ENCODE data around the gene SPDYE1. TPM values are rescaled to one million over a fixed set of nuclear protein-coding genes. Genes with fewer than 3 reads are reported as not detected.
"Not testable (repeated sequence)": the region's sequence is repeated elsewhere in the genome, so short reads cannot be mapped to it uniquely, and the experiment has no call there.

The SPDYE1 gene
- total and polyA plus RNA-seq, 2 donors (not counting 1 experiment from before 2014, with no cell fraction given): under 0.01 TPM; not detected in 1

DNA sequence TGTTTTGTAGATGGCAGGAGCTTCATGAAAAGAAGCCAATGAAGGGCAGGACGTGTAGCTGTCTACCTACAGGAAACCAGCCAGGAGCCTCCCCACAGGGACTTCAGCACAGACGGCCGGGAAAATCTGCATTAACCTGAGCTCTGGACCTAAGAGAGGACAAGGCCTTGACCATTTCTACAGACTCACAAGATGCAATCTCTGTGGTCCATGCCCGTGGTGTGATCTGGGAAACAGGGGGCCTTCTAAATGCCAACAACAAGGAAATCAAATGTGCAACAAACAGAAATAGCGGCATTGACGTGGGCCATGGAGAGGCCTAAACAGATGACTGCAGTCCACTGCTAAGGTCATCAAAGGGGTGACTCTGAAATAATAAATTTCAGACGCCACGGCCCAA, 14.4 kb downstream of the SPDYE1 start:
- H2AFZ ChIP-seq (ENCODE audit: low read length); H3K36me3 ChIP-seq (ENCODE audit: control insufficient read depth, insufficient read depth, low read length): not testable (repeated sequence)

DNA sequence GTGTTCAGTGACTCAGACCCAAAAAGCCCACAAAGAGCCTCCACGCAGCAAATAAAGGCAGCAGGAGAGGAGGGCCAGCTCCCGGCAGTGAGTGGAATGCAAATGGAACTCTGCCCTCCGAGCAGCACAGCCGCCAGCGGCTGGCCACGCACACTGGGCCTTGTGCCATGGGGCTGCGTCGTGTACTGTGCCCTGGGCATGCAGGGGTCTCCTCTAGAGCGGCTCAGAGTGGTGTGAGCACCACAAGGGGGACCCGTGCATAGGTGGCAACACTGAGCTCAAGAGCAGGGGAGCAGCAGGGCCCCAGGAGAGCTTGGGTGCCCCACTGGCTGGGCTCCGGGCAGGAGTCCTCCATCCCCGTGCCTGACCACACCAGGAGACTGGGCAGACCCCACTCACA, 17.4 kb downstream of the SPDYE1 start:
- H3K9me3 ChIP-seq (ENCODE audit: control insufficient read depth, insufficient read depth, low read depth, low read length); H3K4me2 ChIP-seq (ENCODE audit: extremely low read depth, insufficient read depth, low read length); H3K27ac ChIP-seq (ENCODE audit: insufficient read depth, low read length); H4K20me1 ChIP-seq (ENCODE audit: control insufficient read depth, extremely low read depth, insufficient read depth, low read length); H3K79me2 ChIP-seq (ENCODE audit: control insufficient read depth, insufficient read depth, low read length); H3K36me3 ChIP-seq (ENCODE audit: control insufficient read depth, insufficient read depth, low read length); H3K4me1 ChIP-seq (ENCODE audit: control insufficient read depth, extremely low read depth, insufficient read depth, low read length); H3K27me3 ChIP-seq (ENCODE audit: control insufficient read depth, insufficient read depth, low read length); H3K9ac ChIP-seq (ENCODE audit: insufficient read depth, low read length); H2AFZ ChIP-seq (ENCODE audit: low read length); H3K4me3 ChIP-seq (replicated peaks in 1 of 4; ENCODE audit: control extremely low read depth in 1 of 4, insufficient read depth in 1 of 4, low read depth in 3 of 4, low read length in 4 of 4): not testable (repeated sequence)
- DNase-seq (ENCODE audit: low read depth in 2 of 2): peak in 1 of 2 donors; percentile 27

More for the DNA sequence above, 14.4 kb downstream of the SPDYE1 start:
- not testable (repeated sequence) for H3K27ac ChIP-seq (ENCODE audit: insufficient read depth, low read length); DNase-seq (ENCODE audit: low read depth in 2 of 2); H3K4me2 ChIP-seq (ENCODE audit: extremely low read depth, insufficient read depth, low read length); H3K9me3 ChIP-seq (ENCODE audit: control insufficient read depth, insufficient read depth, low read depth, low read length); H3K27me3 ChIP-seq (ENCODE audit: control insufficient read depth, insufficient read depth, low read length); H3K4me1 ChIP-seq (ENCODE audit: control insufficient read depth, extremely low read depth, insufficient read depth, low read length); H3K4me3 ChIP-seq (replicated peaks in 1 of 4; ENCODE audit: control extremely low read depth in 1 of 4, insufficient read depth in 1 of 4, low read depth in 3 of 4, low read length in 4 of 4); H3K79me2 ChIP-seq (ENCODE audit: control insufficient read depth, insufficient read depth, low read length); H4K20me1 ChIP-seq (ENCODE audit: control insufficient read depth, extremely low read depth, insufficient read depth, low read length); H3K9ac ChIP-seq (ENCODE audit: insufficient read depth, low read length)

DNA sequence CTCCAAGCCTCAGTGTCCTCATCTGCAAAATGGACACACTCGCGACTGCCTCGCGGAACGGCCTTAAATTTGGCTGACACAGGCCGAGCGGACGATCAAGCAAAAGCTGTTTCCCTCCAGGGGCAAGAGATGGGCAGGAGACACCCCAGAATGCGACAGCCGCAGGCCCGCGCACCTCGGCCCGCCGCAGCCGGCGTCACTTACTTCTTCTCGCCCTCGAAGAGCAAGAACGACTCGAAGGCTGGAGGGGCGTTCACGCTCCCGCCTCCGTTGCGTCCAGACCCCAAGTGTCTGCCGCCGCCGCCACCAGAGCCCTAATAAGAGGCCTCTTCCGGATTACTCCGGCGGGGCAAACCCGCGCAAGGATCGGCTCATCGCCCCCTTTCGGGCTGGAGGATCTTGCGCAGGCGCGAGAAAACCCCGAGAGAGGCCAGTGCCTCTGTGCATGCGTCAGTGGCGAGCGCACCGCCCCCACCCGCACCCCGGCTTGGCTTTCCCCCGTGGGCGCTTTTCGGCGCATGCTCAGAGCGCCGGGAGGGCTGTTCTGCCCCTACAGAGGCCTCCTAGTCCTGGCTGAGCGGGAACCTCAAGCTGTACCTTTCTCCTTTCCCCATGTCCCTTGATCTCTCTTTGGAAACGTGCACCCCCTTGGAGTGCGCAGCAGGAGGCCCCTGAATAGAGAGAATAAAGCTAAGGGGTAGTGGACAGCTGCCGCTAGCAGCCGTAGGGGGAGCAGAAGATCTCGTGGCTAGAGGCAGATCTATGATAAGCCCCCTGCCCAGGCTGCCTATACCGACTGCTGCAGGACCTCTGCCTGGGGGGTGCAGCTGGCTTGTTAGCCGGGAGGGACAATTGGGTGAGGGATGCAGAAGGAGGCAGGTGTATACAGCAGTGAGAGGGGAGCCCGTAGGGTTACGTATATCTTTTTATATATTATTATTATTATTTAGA, 21.4 kb downstream of the SPDYE1 start:
- H3K79me2 ChIP-seq (ENCODE audit: control insufficient read depth, insufficient read depth, low read length); H4K20me1 ChIP-seq (ENCODE audit: control insufficient read depth, extremely low read depth, insufficient read depth, low read length); H3K4me2 ChIP-seq (ENCODE audit: extremely low read depth, insufficient read depth, low read length); H3K9me3 ChIP-seq (ENCODE audit: control insufficient read depth, insufficient read depth, low read depth, low read length); H3K4me1 ChIP-seq (ENCODE audit: control insufficient read depth, extremely low read depth, insufficient read depth, low read length); H3K27me3 ChIP-seq (ENCODE audit: control insufficient read depth, insufficient read depth, low read length); H3K36me3 ChIP-seq (ENCODE audit: control insufficient read depth, insufficient read depth, low read length): not testable (repeated sequence)
- peak overlapping the region; percentile 62 to 84 (median 74) for H3K4me3 ChIP-seq (replicated peaks in 1 of 4; ENCODE audit: control extremely low read depth in 1 of 4, insufficient read depth in 1 of 4, low read depth in 3 of 4, low read length in 4 of 4)
- TF ChIP-seq, protein P1, sequence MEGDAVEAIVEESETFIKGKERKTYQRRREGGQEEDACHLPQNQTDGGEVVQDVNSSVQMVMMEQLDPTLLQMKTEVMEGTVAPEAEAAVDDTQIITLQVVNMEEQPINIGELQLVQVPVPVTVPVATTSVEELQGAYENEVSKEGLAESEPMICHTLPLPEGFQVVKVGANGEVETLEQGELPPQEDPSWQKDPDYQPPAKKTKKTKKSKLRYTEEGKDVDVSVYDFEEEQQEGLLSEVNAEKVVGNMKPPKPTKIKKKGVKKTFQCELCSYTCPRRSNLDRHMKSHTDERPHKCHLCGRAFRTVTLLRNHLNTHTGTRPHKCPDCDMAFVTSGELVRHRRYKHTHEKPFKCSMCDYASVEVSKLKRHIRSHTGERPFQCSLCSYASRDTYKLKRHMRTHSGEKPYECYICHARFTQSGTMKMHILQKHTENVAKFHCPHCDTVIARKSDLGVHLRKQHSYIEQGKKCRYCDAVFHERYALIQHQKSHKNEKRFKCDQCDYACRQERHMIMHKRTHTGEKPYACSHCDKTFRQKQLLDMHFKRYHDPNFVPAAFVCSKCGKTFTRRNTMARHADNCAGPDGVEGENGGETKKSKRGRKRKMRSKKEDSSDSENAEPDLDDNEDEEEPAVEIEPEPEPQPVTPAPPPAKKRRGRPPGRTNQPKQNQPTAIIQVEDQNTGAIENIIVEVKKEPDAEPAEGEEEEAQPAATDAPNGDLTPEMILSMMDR (conservative IDR thresholded peaks at IDR 0.05 in 1 of 2, IDR thresholded peaks at IDR 0.05 in 1 of 2; ENCODE audit: low read depth in 1 of 2, low read length in 2 of 2): peak; percentile 22 to 51
- H2AFZ ChIP-seq (ENCODE audit: low read length): peak overlapping the region; percentile 34
- peak overlapping the region; percentile 56 for H3K27ac ChIP-seq (ENCODE audit: insufficient read depth, low read length)
- peak; percentile 91 to 96 for DNase-seq (ENCODE audit: low read depth in 2 of 2)
- peak overlapping the region; percentile 72 for H3K9ac ChIP-seq (ENCODE audit: insufficient read depth, low read length)

DNA sequence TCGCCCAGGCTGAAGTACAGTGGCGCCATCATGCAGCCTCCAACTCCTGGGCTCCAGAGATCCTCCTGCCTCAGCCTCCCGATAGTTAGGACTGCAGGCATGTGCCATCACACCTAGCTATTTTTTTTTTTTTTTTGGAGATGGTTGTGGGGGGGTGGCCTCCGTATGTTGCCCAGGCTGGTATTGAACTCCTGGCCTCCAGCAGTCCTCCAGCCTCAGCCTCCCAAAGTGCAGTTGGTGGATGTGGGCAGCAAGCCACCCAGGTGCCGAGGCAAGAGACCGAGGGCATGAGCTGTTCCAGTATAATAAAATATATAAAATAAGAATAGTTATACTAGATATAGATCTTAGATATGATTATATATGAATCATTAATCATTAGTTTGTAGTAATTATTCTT, 22.1 kb downstream of the SPDYE1 start:
- H3K9ac ChIP-seq (ENCODE audit: insufficient read depth, low read length); H3K36me3 ChIP-seq (ENCODE audit: control insufficient read depth, insufficient read depth, low read length); H3K27me3 ChIP-seq (ENCODE audit: control insufficient read depth, insufficient read depth, low read length); H3K79me2 ChIP-seq (ENCODE audit: control insufficient read depth, insufficient read depth, low read length); H2AFZ ChIP-seq (ENCODE audit: low read length); H3K4me2 ChIP-seq (ENCODE audit: extremely low read depth, insufficient read depth, low read length); H3K9me3 ChIP-seq (ENCODE audit: control insufficient read depth, insufficient read depth, low read depth, low read length); DNase-seq (ENCODE audit: low read depth in 2 of 2); H4K20me1 ChIP-seq (ENCODE audit: control insufficient read depth, extremely low read depth, insufficient read depth, low read length); H3K4me3 ChIP-seq (replicated peaks in 1 of 4; ENCODE audit: control extremely low read depth in 1 of 4, insufficient read depth in 1 of 4, low read depth in 3 of 4, low read length in 4 of 4); H3K4me1 ChIP-seq (ENCODE audit: control insufficient read depth, extremely low read depth, insufficient read depth, low read length); H3K27ac ChIP-seq (ENCODE audit: insufficient read depth, low read length): not testable (repeated sequence)

DNA sequence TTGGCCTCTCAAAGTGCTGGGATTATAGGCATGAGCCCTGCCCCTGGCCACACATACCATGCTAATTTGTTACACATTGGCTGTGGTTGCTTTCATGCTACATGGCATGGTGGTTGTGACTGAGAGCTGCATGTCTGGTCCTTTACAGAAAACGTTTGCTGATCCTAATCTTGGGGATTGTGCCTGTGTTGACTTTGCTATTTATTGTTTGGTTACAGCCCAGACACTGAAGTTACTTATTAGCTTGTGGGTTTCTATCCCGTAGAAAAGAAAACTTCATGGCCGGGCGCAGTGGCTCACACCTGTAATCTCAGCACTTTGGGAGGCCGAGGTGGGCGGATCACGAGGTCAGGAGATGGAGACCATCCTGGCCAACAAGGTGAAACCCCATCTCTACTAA, 24.4 kb downstream of the SPDYE1 start:
- H2AFZ ChIP-seq (ENCODE audit: low read length); H4K20me1 ChIP-seq (ENCODE audit: control insufficient read depth, extremely low read depth, insufficient read depth, low read length); H3K9me3 ChIP-seq (ENCODE audit: control insufficient read depth, insufficient read depth, low read depth, low read length); H3K79me2 ChIP-seq (ENCODE audit: control insufficient read depth, insufficient read depth, low read length); H3K27ac ChIP-seq (ENCODE audit: insufficient read depth, low read length); H3K27me3 ChIP-seq (ENCODE audit: control insufficient read depth, insufficient read depth, low read length); H3K9ac ChIP-seq (ENCODE audit: insufficient read depth, low read length); H3K36me3 ChIP-seq (ENCODE audit: control insufficient read depth, insufficient read depth, low read length); H3K4me1 ChIP-seq (ENCODE audit: control insufficient read depth, extremely low read depth, insufficient read depth, low read length); DNase-seq (ENCODE audit: low read depth in 2 of 2); H3K4me3 ChIP-seq (replicated peaks in 1 of 4; ENCODE audit: control extremely low read depth in 1 of 4, insufficient read depth in 1 of 4, low read depth in 3 of 4, low read length in 4 of 4); H3K4me2 ChIP-seq (ENCODE audit: extremely low read depth, insufficient read depth, low read length): not testable (repeated sequence)

DNA sequence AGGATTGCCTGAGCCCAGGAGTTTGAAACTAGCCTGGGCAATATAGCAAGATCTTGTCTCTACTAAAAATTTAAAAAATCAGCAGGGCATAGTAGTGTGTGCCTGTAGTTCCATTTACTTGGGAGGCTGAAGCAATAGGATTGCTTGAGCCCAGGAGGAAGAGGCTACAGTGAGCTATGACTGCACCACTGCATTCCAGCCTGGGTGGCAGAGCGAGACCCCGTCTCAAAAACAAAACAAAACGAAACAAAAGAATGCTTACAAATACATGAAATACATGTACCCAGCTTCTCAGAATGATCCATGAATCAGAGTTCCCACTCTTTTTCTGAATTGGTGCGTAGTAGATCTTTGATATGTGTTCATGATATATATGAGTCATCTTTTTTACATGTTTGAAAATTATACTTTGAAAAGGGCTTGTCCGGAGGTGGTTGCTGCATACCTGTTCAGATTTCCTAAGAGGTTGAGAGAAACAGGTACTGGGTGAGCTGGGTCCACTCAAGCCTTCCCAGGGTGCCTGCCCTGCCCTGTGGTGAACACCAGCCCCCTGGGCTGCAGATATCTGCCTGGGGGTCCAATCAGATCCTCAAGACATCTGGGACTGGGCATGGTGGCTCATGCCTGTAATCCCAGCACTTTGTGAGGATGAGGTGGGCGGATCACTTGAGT, 25.2 kb downstream of the SPDYE1 start:
- not testable (repeated sequence) for H3K27ac ChIP-seq (ENCODE audit: insufficient read depth, low read length); H3K9ac ChIP-seq (ENCODE audit: insufficient read depth, low read length); H4K20me1 ChIP-seq (ENCODE audit: control insufficient read depth, extremely low read depth, insufficient read depth, low read length); H3K4me3 ChIP-seq (replicated peaks in 1 of 4; ENCODE audit: control extremely low read depth in 1 of 4, insufficient read depth in 1 of 4, low read depth in 3 of 4, low read length in 4 of 4); H3K27me3 ChIP-seq (ENCODE audit: control insufficient read depth, insufficient read depth, low read length); H3K79me2 ChIP-seq (ENCODE audit: control insufficient read depth, insufficient read depth, low read length); H3K36me3 ChIP-seq (ENCODE audit: control insufficient read depth, insufficient read depth, low read length); H2AFZ ChIP-seq (ENCODE audit: low read length); H3K9me3 ChIP-seq (ENCODE audit: control insufficient read depth, insufficient read depth, low read depth, low read length); DNase-seq (ENCODE audit: low read depth in 2 of 2); H3K4me2 ChIP-seq (ENCODE audit: extremely low read depth, insufficient read depth, low read length); H3K4me1 ChIP-seq (ENCODE audit: control insufficient read depth, extremely low read depth, insufficient read depth, low read length)

Measured in fibroblast of lung (primary cell).